Hepatocyte (in vitro differentiated cells): ENCODE results near the gene ABCD3. TPM values are rescaled to one million over a fixed set of nuclear protein-coding genes. Genes with fewer than 3 reads are reported as not detected.

Experiments
- DNase-seq: peaks from one replicate; pipeline ENCODE4 v3.0.0-alpha.2; 2016; ENCODE audit warnings: low spot score
- H2AFZ ChIP-seq: fragments of 200-600 bp; sonication (generic); 2 replicates; pipeline ENCODE4 v1.6.0; 2016; ENCODE audit warnings: antibody characterized with exemption, mild to moderate bottlenecking
- H3K27ac ChIP-seq: fragments of 200-600 bp; sonication (generic); 2 replicates; pipeline ENCODE4 v1.5.1; 2016; ENCODE audit warnings: mild to moderate bottlenecking
- H3K27me3 ChIP-seq: fragments of 200-600 bp; sonication (generic); 2 replicates; pipeline ENCODE4 v1.6.1; 2016
- H3K36me3 ChIP-seq: fragments of 200-600 bp; sonication (generic); replicated peaks from 2 replicates; pipeline ENCODE4 v1.5.1; 2016; ENCODE audit warnings: low read depth; ENCODE audit not compliant: insufficient read depth
- H3K4me1 ChIP-seq: fragments of 200-600 bp; sonication (generic); 2 replicates; pipeline ENCODE4 v1.5.1; 2016; ENCODE audit warnings: mild to moderate bottlenecking, moderate library complexity; ENCODE audit not compliant: insufficient read depth
- H3K4me2 ChIP-seq: fragments of 200-600 bp; sonication (generic); 2 replicates; pipeline ENCODE4 v1.6.0; 2016
- H3K4me3 ChIP-seq: fragments of 200-600 bp; sonication (generic); 2 replicates; pipeline ENCODE4 v1.5.1; 2016; ENCODE audit warnings: mild to moderate bottlenecking
- H3K79me2 ChIP-seq: fragments of 200-600 bp; sonication (generic); 2 replicates; pipeline ENCODE4 v1.6.0; 2017; ENCODE audit warnings: mild to moderate bottlenecking
- H3K9me2 ChIP-seq: fragments of 200-600 bp; sonication (generic); replicated peaks from 2 replicates; pipeline ENCODE4 v1.6.0; 2017; ENCODE audit warnings: mild to moderate bottlenecking; ENCODE audit not compliant: insufficient read depth
- H3K9me3 ChIP-seq: fragments of 200-600 bp; sonication (generic); 2 replicates; pipeline ENCODE4 v1.5.1; 2016; ENCODE audit warnings: low read depth, mild to moderate bottlenecking
- H4K20me1 ChIP-seq: fragments of 200-600 bp; sonication (generic); 2 replicates; pipeline ENCODE4 v1.6.0; 2016; ENCODE audit warnings: mild to moderate bottlenecking; ENCODE audit not compliant: insufficient read depth, poor library complexity, severe bottlenecking
- EZH2 ChIP-seq: fragments of 200-600 bp; sonication (generic); IDR thresholded peaks from 2 replicates; pipeline ENCODE4 v1.6.1; 2016; ENCODE audit warnings: antibody characterized with exemption, mild to moderate bottlenecking, borderline replicate concordance
- EZH2phosphoT487 ChIP-seq: fragments of 200-600 bp; sonication (generic); IDR thresholded peaks from one replicate; pipeline ENCODE4 v1.6.1; 2018; ENCODE audit warnings: antibody characterized with exemption, mild to moderate bottlenecking, low read depth, moderate library complexity; ENCODE audit not compliant: unreplicated experiment, severe bottlenecking
- WGBS: methylation state at CpG from one replicate; pipeline ENCODE4 v1.1.6; 2016; ENCODE audit warnings: low lambda C conversion rate; ENCODE audit errors: missing lambda C conversion rate; 5-methylcytosine and 5-hydroxymethylcytosine counted together
- polyA plus RNA-seq: library from polyadenylated mRNA; unstranded; fragments of >200 nt; fragmentation: Nextera tagmentation; extraction: Ambion mirVana; gene quantifications from 2 replicates; pipeline ENCODE4 v1.2.1, GENCODE V29; 2016
- total RNA-seq: library from RNA; depleted of rRNA; stranded (reverse); fragments of >200 nt; gene quantifications from 2 replicates; pipeline ENCODE4 v1.2.3, GENCODE V29; 2014
- TF ChIP-seq, protein P1 (sequence below): fragments of 200-600 bp; sonication (generic); IDR thresholded peaks from 2 replicates; pipeline ENCODE4 v1.5.1; 2016; ENCODE audit warnings: antibody characterized with exemption, mild to moderate bottlenecking; ENCODE audit not compliant: poor library complexity

The ABCD3 gene
- total and polyA plus RNA-seq, 2 experiments from 2014 or later, result 50.7 to 96.4 TPM

DNA sequence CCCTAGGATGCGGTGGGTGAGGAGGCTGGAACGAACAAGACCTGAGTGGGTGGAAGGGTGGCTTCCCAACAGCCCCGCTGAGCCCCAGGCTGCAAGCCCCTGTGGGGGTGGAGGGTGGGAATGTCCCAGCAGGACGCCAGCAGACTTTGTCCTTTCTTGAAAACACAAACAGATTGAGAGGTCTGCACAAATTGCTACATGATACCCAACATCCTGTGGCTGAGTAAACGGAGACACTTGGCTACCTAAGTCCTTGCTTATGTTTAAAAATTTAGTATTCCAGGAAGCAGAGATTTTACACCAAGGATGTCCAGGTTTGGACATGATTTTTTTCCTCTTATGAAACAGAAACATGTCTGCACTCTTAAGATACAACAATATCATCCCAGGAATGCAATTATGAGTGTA is 135.1 kb downstream of the ABCD3 start:
- TF ChIP-seq EZH2phosphoT487 (no peak), EZH2 (no peak)
- TF ChIP-seq, protein P1, sequence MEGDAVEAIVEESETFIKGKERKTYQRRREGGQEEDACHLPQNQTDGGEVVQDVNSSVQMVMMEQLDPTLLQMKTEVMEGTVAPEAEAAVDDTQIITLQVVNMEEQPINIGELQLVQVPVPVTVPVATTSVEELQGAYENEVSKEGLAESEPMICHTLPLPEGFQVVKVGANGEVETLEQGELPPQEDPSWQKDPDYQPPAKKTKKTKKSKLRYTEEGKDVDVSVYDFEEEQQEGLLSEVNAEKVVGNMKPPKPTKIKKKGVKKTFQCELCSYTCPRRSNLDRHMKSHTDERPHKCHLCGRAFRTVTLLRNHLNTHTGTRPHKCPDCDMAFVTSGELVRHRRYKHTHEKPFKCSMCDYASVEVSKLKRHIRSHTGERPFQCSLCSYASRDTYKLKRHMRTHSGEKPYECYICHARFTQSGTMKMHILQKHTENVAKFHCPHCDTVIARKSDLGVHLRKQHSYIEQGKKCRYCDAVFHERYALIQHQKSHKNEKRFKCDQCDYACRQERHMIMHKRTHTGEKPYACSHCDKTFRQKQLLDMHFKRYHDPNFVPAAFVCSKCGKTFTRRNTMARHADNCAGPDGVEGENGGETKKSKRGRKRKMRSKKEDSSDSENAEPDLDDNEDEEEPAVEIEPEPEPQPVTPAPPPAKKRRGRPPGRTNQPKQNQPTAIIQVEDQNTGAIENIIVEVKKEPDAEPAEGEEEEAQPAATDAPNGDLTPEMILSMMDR, result no peak
- Histone ChIP-seq H3K4me2 (peak overlapping the region; percentile 39), H3K27ac (peak overlapping the region; percentile 76), H2AFZ (no peak overlapping the region), H3K79me2 (no peaks in the 10 kb centered on the region), H3K36me3 (no peaks in the 10 kb centered on the region), H3K4me3 (no peak overlapping the region), H3K9me3 (no peaks in the 10 kb centered on the region), H4K20me1 (no peaks in the 10 kb centered on the region), H3K4me1 (peaks cover 50% of the 10 kb centered on the region), H3K9me2 (no peaks in the 10 kb centered on the region), H3K27me3 (no peaks in the 10 kb centered on the region)
- 7% methylated on average over 5 of the region's 5 CpGs for WGBS
- no peak for DNase-seq

DNA sequence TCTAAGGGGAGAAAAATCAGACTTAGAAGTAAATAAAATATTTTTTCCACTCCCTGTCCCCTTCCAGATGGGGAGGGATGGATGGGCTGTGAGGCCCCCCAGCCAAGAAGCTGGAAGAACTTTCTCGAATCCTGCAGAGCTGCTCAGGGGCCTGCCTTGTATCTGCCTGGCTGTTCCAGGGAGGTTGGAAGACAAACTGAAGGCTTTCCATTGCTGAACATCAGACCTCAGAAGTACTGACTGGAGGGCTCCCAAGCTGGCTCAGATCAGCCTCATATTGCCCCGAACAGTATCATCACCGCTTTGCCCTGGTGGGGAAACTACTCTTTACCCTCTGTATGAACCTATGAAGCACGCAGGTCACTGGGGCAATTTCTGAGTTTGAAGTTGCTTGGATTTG is 135.7 kb downstream of the ABCD3 start:
- H3K4me3 ChIP-seq, result no peak overlapping the region
- no peaks in the 10 kb centered on the region for H3K9me2 ChIP-seq
- peak overlapping the region; percentile 39 for H3K4me2 ChIP-seq
- H3K9me3 ChIP-seq, result no peaks in the 10 kb centered on the region
- TF ChIP-seq EZH2, result no peak
- TF ChIP-seq EZH2phosphoT487, result no peak
- TF ChIP-seq, protein P1, result no peak
- WGBS, result 75% methylated on average over 4 of the region's 4 CpGs
- DNase-seq, result no peak
- H3K27me3 ChIP-seq, result no peaks in the 10 kb centered on the region
- H3K36me3 ChIP-seq, result no peaks in the 10 kb centered on the region
- H2AFZ ChIP-seq, result no peak overlapping the region
- H3K27ac ChIP-seq, result peak overlapping the region; percentile 76
- no peaks in the 10 kb centered on the region for H4K20me1 ChIP-seq
- no peaks in the 10 kb centered on the region for H3K79me2 ChIP-seq
- H3K4me1 ChIP-seq, result peaks cover 50% of the 10 kb centered on the region

DNA sequence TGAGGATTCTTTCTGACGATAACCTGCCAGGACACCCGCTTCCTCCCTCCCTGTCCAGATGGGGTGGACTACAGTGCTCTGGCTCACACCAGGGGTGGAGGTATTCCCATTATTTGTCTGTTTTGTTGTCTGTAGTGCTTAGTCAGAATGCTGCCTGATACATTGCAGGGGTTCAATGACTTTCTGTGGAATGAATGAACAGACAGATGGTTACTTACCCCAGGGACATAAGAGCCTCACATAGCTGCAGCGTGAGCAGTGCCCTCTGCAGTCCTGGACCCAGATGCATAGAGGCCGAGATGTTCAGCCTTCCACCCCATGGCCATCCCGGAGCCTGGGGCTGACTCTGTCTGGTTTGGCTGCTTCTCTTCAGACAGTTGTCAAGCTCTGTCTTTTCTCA is 136.4 kb downstream of the ABCD3 start:
- TF ChIP-seq EZH2phosphoT487, result no peak
- Histone ChIP-seq H3K4me2 (no peak overlapping the region), H3K9me2 (no peaks in the 10 kb centered on the region), H3K27me3 (no peaks in the 10 kb centered on the region), H3K79me2 (no peaks in the 10 kb centered on the region), H3K27ac (peak overlapping the region; percentile 76), H3K9me3 (no peaks in the 10 kb centered on the region), H2AFZ (no peak overlapping the region), H3K36me3 (no peaks in the 10 kb centered on the region), H4K20me1 (no peaks in the 10 kb centered on the region), H3K4me3 (no peak overlapping the region), H3K4me1 (peaks cover 50% of the 10 kb centered on the region)
- no peak for DNase-seq
- 60% methylated on average over 5 of the region's 5 CpGs for WGBS

DNA sequence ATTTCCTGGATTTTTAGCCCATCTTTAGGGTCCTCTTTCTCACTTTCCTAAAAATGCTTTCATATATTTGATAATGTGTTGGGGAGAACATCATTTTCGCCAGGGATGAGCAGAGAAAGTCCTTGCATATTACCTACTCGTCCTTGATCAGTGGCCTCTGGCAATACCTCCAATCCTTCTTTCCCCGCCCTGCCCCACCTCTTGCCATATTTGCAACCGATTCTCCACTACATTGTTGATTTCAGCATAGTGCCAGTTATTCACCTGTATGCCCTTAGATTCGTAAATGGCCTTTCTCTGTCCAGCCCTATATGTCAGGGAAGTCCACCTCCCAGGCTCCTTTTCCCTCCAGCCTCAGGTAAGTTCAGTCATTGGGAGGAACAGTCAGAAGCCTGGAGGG is 136.9 kb downstream of the ABCD3 start:
- Histone ChIP-seq H3K4me1 (peaks cover 47% of the 10 kb centered on the region), H3K27me3 (no peaks in the 10 kb centered on the region), H4K20me1 (no peaks in the 10 kb centered on the region), H2AFZ (no peak overlapping the region), H3K4me2 (no peak overlapping the region), H3K36me3 (no peaks in the 10 kb centered on the region), H3K79me2 (no peaks in the 10 kb centered on the region), H3K4me3 (no peak overlapping the region), H3K27ac (peak overlapping the region; percentile 76), H3K9me3 (no peaks in the 10 kb centered on the region), H3K9me2 (no peaks in the 10 kb centered on the region)
- no peak for DNase-seq
- 82% methylated on average over 5 of the region's 5 CpGs for WGBS
- TF ChIP-seq EZH2, result no peak
- no peak for TF ChIP-seq EZH2phosphoT487
- TF ChIP-seq, protein P1, result no peak
